Measurements from ENCODE around the gene PDE4C. TPM values are rescaled to one million over a fixed set of nuclear protein-coding genes. Genes with fewer than 3 reads are reported as not detected.
A peak's percentile ranks its signal among the peaks of the same experiment; 100 is the strongest.

PDE4C gene
- total and polyA plus RNA-seq, 9 of the 15 experiments (the other 6 are each of a cell fraction or from before 2014, with no cell fraction given), result 0.04 to 0.91 (median 0.20) TPM; not detected in 1

- no peak for TF ChIP-seq HDAC8 (tag; IDR thresholded peaks at IDR 0.05)
- no peak for TF ChIP-seq ZNF140 (CRISPR knock-in tag; IDR thresholded peaks at IDR 0.05)
- TF ChIP-seq ZNF436 (CRISPR knock-in tag; IDR thresholded peaks at IDR 0.05), result no peak
- no peak for TF ChIP-seq SRSF7 (optimal IDR thresholded peaks at IDR 0.05; ENCODE audit: low read depth, low read length)
- TF ChIP-seq MTA3 (IDR thresholded peaks at IDR 0.05; ENCODE audit: borderline replicate concordance), result no peak
- TF ChIP-seq SP2 (IDR thresholded peaks at IDR 0.05; ENCODE audit: extremely low read depth, low read depth, low read length, poor library complexity, severe bottlenecking), result no peak
- TF ChIP-seq ZNF639 (CRISPR knock-in tag; conservative IDR thresholded peaks at IDR 0.05 in 1 of 2, IDR thresholded peaks at IDR 0.05 in 1 of 2), result peak; percentile 73 to 84; a peak in 2 of 4 replicates
- TF ChIP-seq, protein P1, sequence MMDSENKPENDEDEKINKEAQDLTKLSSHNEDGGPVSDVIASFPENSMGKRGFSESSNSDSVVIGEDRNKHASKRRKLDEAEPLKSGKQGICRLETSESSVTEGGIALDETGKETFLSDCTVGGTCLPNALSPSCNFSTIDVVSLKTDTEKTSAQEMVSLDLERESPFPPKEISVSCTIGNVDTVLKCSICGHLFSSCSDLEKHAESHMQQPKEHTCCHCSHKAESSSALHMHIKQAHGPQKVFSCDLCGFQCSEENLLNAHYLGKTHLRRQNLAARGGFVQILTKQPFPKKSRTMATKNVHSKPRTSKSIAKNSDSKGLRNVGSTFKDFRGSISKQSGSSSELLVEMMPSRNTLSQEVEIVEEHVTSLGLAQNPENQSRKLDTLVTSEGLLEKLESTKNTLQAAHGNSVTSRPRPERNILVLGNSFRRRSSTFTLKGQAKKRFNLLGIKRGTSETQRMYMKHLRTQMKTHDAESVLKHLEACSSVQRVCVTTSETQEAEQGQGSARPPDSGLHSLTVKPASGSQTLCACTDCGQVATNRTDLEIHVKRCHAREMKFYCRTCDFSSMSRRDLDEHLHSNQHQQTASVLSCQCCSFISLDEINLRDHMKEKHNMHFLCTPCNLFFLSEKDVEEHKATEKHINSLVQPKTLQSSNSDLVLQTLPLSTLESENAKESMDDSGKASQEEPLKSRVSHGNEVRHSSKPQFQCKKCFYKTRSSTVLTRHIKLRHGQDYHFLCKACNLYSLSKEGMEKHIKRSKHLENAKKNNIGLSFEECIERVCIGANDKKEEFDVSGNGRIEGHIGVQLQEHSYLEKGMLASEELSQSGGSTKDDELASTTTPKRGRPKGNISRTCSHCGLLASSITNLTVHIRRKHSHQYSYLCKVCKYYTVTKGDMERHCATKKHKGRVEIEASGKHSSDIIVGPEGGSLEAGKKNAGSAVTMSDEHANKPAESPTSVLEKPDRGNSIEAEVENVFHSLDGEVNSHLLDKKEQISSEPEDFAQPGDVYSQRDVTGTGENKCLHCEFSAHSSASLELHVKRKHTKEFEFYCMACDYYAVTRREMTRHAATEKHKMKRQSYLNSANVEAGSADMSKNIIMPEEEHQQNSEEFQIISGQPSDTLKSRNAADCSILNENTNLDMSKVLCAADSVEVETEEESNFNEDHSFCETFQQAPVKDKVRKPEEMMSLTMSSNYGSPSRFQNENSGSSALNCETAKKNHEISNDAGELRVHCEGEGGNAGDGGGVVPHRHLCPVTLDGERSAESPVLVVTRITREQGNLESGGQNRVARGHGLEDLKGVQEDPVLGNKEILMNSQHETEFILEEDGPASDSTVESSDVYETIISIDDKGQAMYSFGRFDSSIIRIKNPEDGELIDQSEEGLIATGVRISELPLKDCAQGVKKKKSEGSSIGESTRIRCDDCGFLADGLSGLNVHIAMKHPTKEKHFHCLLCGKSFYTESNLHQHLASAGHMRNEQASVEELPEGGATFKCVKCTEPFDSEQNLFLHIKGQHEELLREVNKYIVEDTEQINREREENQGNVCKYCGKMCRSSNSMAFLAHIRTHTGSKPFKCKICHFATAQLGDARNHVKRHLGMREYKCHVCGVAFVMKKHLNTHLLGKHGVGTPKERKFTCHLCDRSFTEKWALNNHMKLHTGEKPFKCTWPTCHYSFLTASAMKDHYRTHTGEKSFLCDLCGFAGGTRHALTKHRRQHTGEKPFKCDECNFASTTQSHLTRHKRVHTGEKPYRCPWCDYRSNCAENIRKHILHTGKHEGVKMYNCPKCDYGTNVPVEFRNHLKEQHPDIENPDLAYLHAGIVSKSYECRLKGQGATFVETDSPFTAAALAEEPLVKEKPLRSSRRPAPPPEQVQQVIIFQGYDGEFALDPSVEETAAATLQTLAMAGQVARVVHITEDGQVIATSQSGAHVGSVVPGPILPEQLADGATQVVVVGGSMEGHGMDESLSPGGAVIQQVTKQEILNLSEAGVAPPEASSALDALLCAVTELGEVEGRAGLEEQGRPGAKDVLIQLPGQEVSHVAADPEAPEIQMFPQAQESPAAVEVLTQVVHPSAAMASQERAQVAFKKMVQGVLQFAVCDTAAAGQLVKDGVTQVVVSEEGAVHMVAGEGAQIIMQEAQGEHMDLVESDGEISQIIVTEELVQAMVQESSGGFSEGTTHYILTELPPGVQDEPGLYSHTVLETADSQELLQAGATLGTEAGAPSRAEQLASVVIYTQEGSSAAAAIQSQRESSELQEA (IDR thresholded peaks at IDR 0.05; ENCODE audit: low read depth), result no peak
- no peak for TF ChIP-seq ELF2 (CRISPR knock-in tag; IDR thresholded peaks at IDR 0.05)
- no peak for TF ChIP-seq POLR3G (IDR thresholded peaks at IDR 0.05; ENCODE audit: extremely low read depth, insufficient read length, insufficient replicate concordance)
- TF ChIP-seq ZFX (CRISPR knock-in tag; IDR thresholded peaks at IDR 0.05), result peak; percentile 57; the same call in 1 of the 2 replicates
- TF ChIP-seq CC2D1A (IDR thresholded peaks at IDR 0.05), result peak; percentile 26; the same call in 1 of the 2 replicates
- no peak for TF ChIP-seq KAT2B (IDR thresholded peaks at IDR 0.05; ENCODE audit: low read depth, low read length)
- TF ChIP-seq MCM5 (IDR thresholded peaks at IDR 0.05; ENCODE audit: low read depth), result no peak
- 0 out of 2 replicates have a peak, but pooled peaks have one; percentile 47 for TF ChIP-seq ETV1 (tag; conservative IDR thresholded peaks at IDR 0.05; ENCODE audit: low read depth)
- no peak for TF ChIP-seq PRPF4 (IDR thresholded peaks at IDR 0.05; ENCODE audit: insufficient read depth, low read depth, low read length, poor library complexity, severe bottlenecking)
- no peak for TF ChIP-seq ZBED1 (IDR thresholded peaks at IDR 0.05)
- TF ChIP-seq FOXA1 (IDR thresholded peaks at IDR 0.05; ENCODE audit: borderline replicate concordance), result no peak
- no peak for TF ChIP-seq GATAD2A (IDR thresholded peaks at IDR 0.05)
- no peak for TF ChIP-seq TEAD4 (IDR thresholded peaks at IDR 0.05; ENCODE audit: low read length)
- TF ChIP-seq TEAD4 (CRISPR knock-in tag; IDR thresholded peaks at IDR 0.05; ENCODE audit: borderline replicate concordance), result 0 out of 2 replicates have a peak, but pooled peaks have one; percentile 20
Observed at GRCh38 chr19:18233224-18233825, 7.1 kb upstream of the PDE4C start (continued).
